Measurements from ENCODE around the gene P2RX4.

- no peak for TF ChIP-seq POLR2A (IDR thresholded peaks at IDR 0.05; ENCODE audit: borderline replicate concordance, extremely low read depth, insufficient read depth, insufficient read length)
- no peak for TF ChIP-seq EZH2 (IDR thresholded peaks at IDR 0.05)
- TF ChIP-seq POLR2AphosphoS5 (IDR thresholded peaks at IDR 0.05; ENCODE audit: low read depth, low read length) = no peak
- TF ChIP-seq ZBTB33 (IDR thresholded peaks at IDR 0.05; ENCODE audit: extremely low read depth, insufficient replicate concordance, low read length) = no peak
- no peak for TF ChIP-seq CTCF (IDR thresholded peaks at IDR 0.05 in 2 of 3, conservative IDR thresholded peaks at IDR 0.05 in 1 of 3; ENCODE audit: borderline replicate concordance in 1 of 3, insufficient read depth in 1 of 3, low read depth in 2 of 3, low read length in 2 of 3)
- TF ChIP-seq CEBPB (IDR thresholded peaks at IDR 0.05; ENCODE audit: low read depth) = no peak
- TF ChIP-seq ATF3 (IDR thresholded peaks at IDR 0.05) = no peak
Measured at GRCh38 chr12:121283388-121283787, 73.5 kb downstream of the P2RX4 start.

All from HCT116 (cell line).